Kidney (tissue), 14 donors: ENCODE results near the gene CHPF. TPM values are rescaled to one million over a fixed set of nuclear protein-coding genes. Genes with fewer than 3 reads are reported as not detected.

Experiments used
- DNase-seq, 5 donors: peaks; one replicate each; pipeline ENCODE4 v3.0.0-alpha.2; 2013 to 2020
- FAIRE-seq: peaks from 2 replicates; lab custom pipeline; 2012; peaks lifted over from hg19 to GRCh38; lab: Jason Lieb, UNC
- H3K27ac ChIP-seq, 2 donors: one replicate each; pipeline ENCODE4 v1.7.0; 2013; ENCODE audit warnings: low read depth in 2 of 2, low read length in 2 of 2, inconsistent platforms in 1 of 2
- H3K27me3 ChIP-seq: one replicate; pipeline ENCODE4 v1.7.1; 2013; ENCODE audit warnings: low read length, inconsistent platforms; ENCODE audit not compliant: control insufficient read depth, insufficient read depth
- H3K36me3 ChIP-seq, 3 donors: one replicate each; pipeline versions ENCODE4 v1.7.0 to v1.7.1; 2013; ENCODE audit warnings: low read length in 3 of 3, control low read depth in 1 of 3, inconsistent platforms in 1 of 3; ENCODE audit not compliant: insufficient read depth in 3 of 3, control insufficient read depth in 2 of 3
- H3K4me1 ChIP-seq, 3 donors: one replicate each; pipeline versions ENCODE4 v1.7.0 to v1.7.1; 2013; ENCODE audit warnings: low read length in 3 of 3, inconsistent platforms in 1 of 3, low read depth in 1 of 3; ENCODE audit not compliant: control insufficient read depth in 2 of 3, insufficient read depth in 2 of 3
- H3K4me3 ChIP-seq, 3 donors: one replicate each; pipeline versions ENCODE4 v1.7.0 to v1.8.1; 2013; ENCODE audit warnings: low read length in 3 of 3, control low read depth in 1 of 3, inconsistent platforms in 1 of 3
- H3K9ac ChIP-seq, 3 donors: one replicate each; pipeline versions ENCODE4 v1.7.0 to v1.7.1; 2013; ENCODE audit warnings: low read length in 3 of 3, control low read depth in 1 of 3, inconsistent platforms in 1 of 3
- H3K9me3 ChIP-seq, 3 donors: one replicate each; pipeline versions ENCODE4 v1.7.0 to v1.7.1; 2013; ENCODE audit warnings: low read length in 3 of 3, control low read depth in 1 of 3, inconsistent platforms in 1 of 3; ENCODE audit not compliant: control insufficient read depth in 2 of 3, insufficient read depth in 1 of 3
- intact Hi-C: fragments of 100-400 bp; cut with DNase I; formaldehyde crosslinking; loops from one replicate; pipeline ENCODE4 v1.11.1; 2022
- polyA plus RNA-seq: library from polyadenylated mRNA; stranded (reverse); fragments of 350-450 nt; fragmentation: Illumina TruSeq; extraction: RNeasy Lipid Tissue Mini Kit (QIAGEN cat#74804); gene quantifications from one replicate; pipeline ENCODE4 v1.2.3, GENCODE V29; 2014; ENCODE audit warnings: low read depth, low replicate concordance; ENCODE audit not compliant: insufficient read depth
- total RNA-seq: library from RNA; stranded (reverse); fragmentation: NEBNext Ultra II Directional; extraction: Animal tissue kit (Norgen Biotek cat#: 25700); gene quantifications from one replicate; pipeline ENCODE4 v1.2.1, GENCODE V29; 2021
- TF ChIP-seq, protein P1 (sequence below): IDR thresholded peaks from 3 replicates; pipeline ENCODE4 v1.5.1; 2012; ENCODE audit warnings: mild to moderate bottlenecking, moderate library complexity, borderline replicate concordance; ENCODE audit not compliant: insufficient read depth; ENCODE audit errors: extremely low read depth
- donor health status: control.
- donor health status: control.
- donor health status: control.
- donor health status: control.
- donor health status: control.
- donor health status: DM: yes; HTN: yes; CAD: no.
- donor health status: Normal renal cell carcinoma (clear cell type).

Gene CHPF
- total and polyA plus RNA-seq, 2 donors from 2014 or later = 57.3 to 59.5 TPM

DNA sequence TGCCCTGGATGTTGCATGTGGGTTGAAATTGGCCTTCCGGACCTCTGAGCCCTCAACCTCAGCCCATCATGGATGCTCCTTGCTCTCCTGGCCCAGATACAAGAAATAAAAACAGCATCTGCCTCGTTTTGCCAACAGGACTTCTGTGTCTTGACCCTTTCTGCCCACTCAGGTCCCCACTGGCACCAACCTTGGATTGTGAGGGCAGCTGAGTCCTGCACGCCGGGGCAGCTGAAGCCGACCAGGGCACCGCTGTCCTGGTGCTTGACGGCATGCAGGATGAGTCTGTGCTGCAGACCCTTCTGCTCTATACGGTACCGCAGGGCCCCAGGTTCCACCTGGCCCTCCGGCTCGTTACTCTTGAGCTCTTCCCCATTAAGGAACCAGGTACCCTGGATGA, 23.0 kb upstream of the CHPF start:
- TF ChIP-seq, protein P1, sequence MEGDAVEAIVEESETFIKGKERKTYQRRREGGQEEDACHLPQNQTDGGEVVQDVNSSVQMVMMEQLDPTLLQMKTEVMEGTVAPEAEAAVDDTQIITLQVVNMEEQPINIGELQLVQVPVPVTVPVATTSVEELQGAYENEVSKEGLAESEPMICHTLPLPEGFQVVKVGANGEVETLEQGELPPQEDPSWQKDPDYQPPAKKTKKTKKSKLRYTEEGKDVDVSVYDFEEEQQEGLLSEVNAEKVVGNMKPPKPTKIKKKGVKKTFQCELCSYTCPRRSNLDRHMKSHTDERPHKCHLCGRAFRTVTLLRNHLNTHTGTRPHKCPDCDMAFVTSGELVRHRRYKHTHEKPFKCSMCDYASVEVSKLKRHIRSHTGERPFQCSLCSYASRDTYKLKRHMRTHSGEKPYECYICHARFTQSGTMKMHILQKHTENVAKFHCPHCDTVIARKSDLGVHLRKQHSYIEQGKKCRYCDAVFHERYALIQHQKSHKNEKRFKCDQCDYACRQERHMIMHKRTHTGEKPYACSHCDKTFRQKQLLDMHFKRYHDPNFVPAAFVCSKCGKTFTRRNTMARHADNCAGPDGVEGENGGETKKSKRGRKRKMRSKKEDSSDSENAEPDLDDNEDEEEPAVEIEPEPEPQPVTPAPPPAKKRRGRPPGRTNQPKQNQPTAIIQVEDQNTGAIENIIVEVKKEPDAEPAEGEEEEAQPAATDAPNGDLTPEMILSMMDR = no peak
- H3K36me3 ChIP-seq = peaks cover 6 to 12% (median 7%) of the 10 kb centered on the region in 3 donors
- no peak overlapping the region for H3K4me3 ChIP-seq
- no peaks in the 10 kb centered on the region for H3K27me3 ChIP-seq
- DNase-seq (no peak), FAIRE-seq (no peak)
- H3K9ac ChIP-seq = no peak overlapping the region
- no peak overlapping the region for H3K27ac ChIP-seq
- intact Hi-C loops = no loop called here
- H3K9me3 ChIP-seq = no peaks in the 10 kb centered on the region
- peaks cover 0 to 10% (median 7%) of the 10 kb centered on the region in 3 donors for H3K4me1 ChIP-seq

DNA sequence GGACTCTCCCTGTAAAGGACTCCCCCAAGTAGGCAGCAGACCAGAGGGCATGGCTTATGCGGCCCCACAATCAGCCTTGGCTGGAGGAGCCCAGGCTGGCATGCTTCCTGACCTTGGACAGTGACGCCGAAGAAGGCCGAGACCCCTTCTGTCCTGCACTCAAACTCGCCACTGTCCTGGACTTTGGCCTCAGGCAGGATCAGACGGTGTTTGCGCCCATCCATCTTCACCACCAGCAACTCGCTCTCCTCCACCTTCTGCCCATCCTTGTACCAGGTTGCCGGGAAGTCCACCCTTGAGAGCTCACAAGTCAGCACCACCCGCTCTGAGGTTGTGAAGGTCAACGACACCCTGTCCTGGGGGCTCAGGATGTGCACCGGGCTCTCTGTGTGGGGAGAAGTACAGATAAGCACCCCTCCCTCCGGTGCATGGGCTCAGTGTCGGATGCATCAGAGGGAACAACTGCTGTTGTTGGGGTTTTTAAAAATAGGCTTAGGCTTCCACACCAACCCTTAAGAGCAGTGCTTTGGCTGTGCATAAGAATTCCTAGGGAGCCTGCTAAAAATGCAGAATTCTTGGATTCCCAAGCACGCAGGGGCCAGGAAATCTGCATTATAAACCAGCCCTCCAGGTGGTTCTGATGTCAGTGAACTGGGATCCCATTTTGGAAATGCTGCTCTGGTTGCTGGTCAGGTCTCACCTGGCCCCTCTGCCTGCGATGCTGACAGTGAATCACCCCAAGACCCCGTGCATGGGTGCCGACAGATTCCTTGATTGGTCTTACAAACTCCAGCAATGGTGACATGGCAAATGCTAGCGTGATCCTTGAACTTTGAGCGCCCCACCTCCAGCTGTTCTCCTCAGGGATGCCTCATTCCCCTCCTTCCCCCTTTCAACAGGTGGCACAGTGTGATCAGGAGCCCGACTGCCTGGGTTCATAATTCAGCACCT, 21.8 kb upstream of the CHPF start:
- Histone ChIP-seq H3K4me1 (peaks cover 0 to 10% (median 7%) of the 10 kb centered on the region in 3 donors), H3K36me3 (peaks cover 6 to 12% (median 7%) of the 10 kb centered on the region in 3 donors), H3K9me3 (no peaks in the 10 kb centered on the region), H3K27ac (no peak overlapping the region), H3K9ac (no peak overlapping the region), H3K4me3 (no peak overlapping the region), H3K27me3 (no peaks in the 10 kb centered on the region)
- intact Hi-C loops = no loop called here
- TF ChIP-seq, protein P1 = no peak
- FAIRE-seq (no peak), DNase-seq (peak in 1 of 5 donors; percentile 59)

DNA sequence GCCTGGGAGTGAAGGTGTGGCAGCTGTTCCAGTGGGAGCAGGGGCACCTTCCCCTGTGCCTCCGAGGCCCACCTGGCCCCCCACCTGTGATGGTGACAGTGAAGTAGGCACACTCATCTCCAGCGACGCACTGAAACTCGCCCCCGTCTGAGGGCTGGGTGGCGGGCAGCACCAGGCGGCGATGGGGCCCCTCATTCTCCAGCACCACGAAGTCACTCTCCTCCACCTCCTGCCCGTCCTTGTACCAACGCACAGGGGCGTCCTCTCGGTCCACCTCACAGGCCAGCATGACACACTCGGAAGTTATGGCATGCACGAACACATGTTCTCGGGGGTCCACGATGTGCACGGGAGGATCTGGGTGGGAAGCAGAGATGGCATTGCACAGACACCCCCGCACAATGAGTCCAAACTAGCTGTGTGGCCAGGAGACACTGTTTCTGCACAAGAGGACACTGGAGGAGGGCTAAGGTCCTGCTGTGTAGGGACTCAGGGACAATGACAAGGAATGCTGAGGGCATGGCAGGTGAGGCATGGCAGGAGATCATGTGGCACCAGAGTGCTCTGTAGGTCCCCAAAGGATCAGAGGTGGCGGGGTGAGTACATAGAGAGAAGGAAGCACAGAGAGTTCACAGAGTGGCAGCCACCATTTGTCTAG, 19.8 kb upstream of the CHPF start:
- no peaks in the 10 kb centered on the region for H3K27me3 ChIP-seq
- no peak overlapping the region for H3K27ac ChIP-seq
- H3K4me1 ChIP-seq = no peaks in the 10 kb centered on the region
- TF ChIP-seq, protein P1 = no peak
- H3K36me3 ChIP-seq = peaks cover 6 to 12% (median 7%) of the 10 kb centered on the region in 3 donors
- FAIRE-seq (no peak), DNase-seq (peak in 2 of 5 donors; percentile 42 to 60)
- H3K9me3 ChIP-seq = no peaks in the 10 kb centered on the region
- H3K9ac ChIP-seq = no peak overlapping the region
- H3K4me3 ChIP-seq = no peak overlapping the region
- intact Hi-C loops = no loop called here
